ENCODE measurements around the gene CREBRF. TPM values are rescaled to one million over a fixed set of nuclear protein-coding genes. Genes with fewer than 3 reads are reported as not detected.

Gene CREBRF
- total and polyA plus RNA-seq, 2 of the 4 experiments (the other 2 are of a cell fraction) = 3.2 to 16.1 TPM

GRCh38 chr5:173053041-173053440 is 3.1 kb upstream of the CREBRF start:
- H2AK9ac ChIP-seq (replicated peaks; ENCODE audit: low read depth, low read length, poor library complexity) = no peak overlapping the region
- H3K9ac ChIP-seq (ENCODE audit: low read depth, low read length) = no peak overlapping the region
- H2BK20ac ChIP-seq (ENCODE audit: low read depth, low read length) = peak overlapping the region; percentile 89
- H2AFZ ChIP-seq (replicated peaks; ENCODE audit: low read length, poor library complexity) = no peak overlapping the region
- no CpG with 5 or more reads among the region's 3 CpGs for WGBS, 2 experiments (ENCODE audit: extremely low coverage in 2 of 2, insufficient read length in 1 of 2)
- intact Hi-C loops (cut with micrococcal nuclease) (no loop called here), in situ Hi-C loops (cut with MboI; ENCODE audit: low sequenced_read_pairs) (no loop called here), dilution Hi-C loops (cut with HindIII; ENCODE audit: low sequenced_read_pairs, unreplicated experiment) (no loop called here)
- no peaks in the 10 kb centered on the region for H3K36me3 ChIP-seq (ENCODE audit: control insufficient read depth, insufficient read depth, low read length)
- POLR2A ChIA-PET (ENCODE audit: unreplicated experiment) = no interaction called here
- H3K4me3 ChIP-seq (ENCODE audit: insufficient read depth, low read depth, low read length) = no peak overlapping the region
- peak overlapping the region; percentile 74; the same call in 2 of the 3 replicates for H2BK15ac ChIP-seq (ENCODE audit: low read depth, low read length)
- H3K4me2 ChIP-seq (ENCODE audit: low read depth, low read length) = no peak overlapping the region
- H3K27ac ChIP-seq (ENCODE audit: insufficient read depth, low read length) = peak overlapping the region; percentile 5; the same call in 1 of the 2 replicates
- peak overlapping the region; percentile 60 for H3K18ac ChIP-seq (ENCODE audit: low read depth, low read length)
- H4K8ac ChIP-seq (ENCODE audit: low read depth in 2 of 2, low read length in 2 of 2) = peak overlapping the region in 1 of 2 experiments; percentile 75; a peak in 3 of 4 replicates
- DNase-seq (no peak), ATAC-seq (ENCODE audit: low read depth) (no peak)
- TF ChIP-seq NFE2L2 (IDR thresholded peaks at IDR 0.05; ENCODE audit: low read depth, low read length) (no peak), CEBPB (IDR thresholded peaks at IDR 0.05; ENCODE audit: low read depth, low read length) (no peak), RCOR1 (IDR thresholded peaks at IDR 0.05; ENCODE audit: insufficient replicate concordance, low read length) (no peak), MAFK (IDR thresholded peaks at IDR 0.05; ENCODE audit: low read depth, low read length) (no peak), MXI1 (IDR thresholded peaks at IDR 0.05; ENCODE audit: borderline replicate concordance, low read depth, low read length) (no peak), FOS (IDR thresholded peaks at IDR 0.05; ENCODE audit: low read depth, low read length) (no peak), MAZ (IDR thresholded peaks at IDR 0.05; ENCODE audit: borderline replicate concordance, low read depth, low read length) (no peak), RAD21 (IDR thresholded peaks at IDR 0.05; ENCODE audit: low read length) (no peak), POLR2A (IDR thresholded peaks at IDR 0.05; ENCODE audit: low read depth, low read length) (no peak), BHLHE40 (IDR thresholded peaks at IDR 0.05; ENCODE audit: low read depth, low read length) (no peak), RFX5 (IDR thresholded peaks at IDR 0.05; ENCODE audit: low read depth, low read length) (no peak), CHD1 (IDR thresholded peaks at IDR 0.05; ENCODE audit: low read depth, low read length) (no peak), SMC3 (IDR thresholded peaks at IDR 0.05; ENCODE audit: low read depth, low read length) (no peak)
- TF ChIP-seq, protein P1, sequence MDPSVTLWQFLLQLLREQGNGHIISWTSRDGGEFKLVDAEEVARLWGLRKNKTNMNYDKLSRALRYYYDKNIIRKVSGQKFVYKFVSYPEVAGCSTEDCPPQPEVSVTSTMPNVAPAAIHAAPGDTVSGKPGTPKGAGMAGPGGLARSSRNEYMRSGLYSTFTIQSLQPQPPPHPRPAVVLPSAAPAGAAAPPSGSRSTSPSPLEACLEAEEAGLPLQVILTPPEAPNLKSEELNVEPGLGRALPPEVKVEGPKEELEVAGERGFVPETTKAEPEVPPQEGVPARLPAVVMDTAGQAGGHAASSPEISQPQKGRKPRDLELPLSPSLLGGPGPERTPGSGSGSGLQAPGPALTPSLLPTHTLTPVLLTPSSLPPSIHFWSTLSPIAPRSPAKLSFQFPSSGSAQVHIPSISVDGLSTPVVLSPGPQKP (IDR thresholded peaks at IDR 0.05; ENCODE audit: borderline replicate concordance, low read depth, low read length) = no peak
- TF ChIP-seq, protein P2, sequence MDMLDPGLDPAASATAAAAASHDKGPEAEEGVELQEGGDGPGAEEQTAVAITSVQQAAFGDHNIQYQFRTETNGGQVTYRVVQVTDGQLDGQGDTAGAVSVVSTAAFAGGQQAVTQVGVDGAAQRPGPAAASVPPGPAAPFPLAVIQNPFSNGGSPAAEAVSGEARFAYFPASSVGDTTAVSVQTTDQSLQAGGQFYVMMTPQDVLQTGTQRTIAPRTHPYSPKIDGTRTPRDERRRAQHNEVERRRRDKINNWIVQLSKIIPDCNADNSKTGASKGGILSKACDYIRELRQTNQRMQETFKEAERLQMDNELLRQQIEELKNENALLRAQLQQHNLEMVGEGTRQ (IDR thresholded peaks at IDR 0.05; ENCODE audit: low read depth, low read length) = no peak
- TF ChIP-seq, protein P3, sequence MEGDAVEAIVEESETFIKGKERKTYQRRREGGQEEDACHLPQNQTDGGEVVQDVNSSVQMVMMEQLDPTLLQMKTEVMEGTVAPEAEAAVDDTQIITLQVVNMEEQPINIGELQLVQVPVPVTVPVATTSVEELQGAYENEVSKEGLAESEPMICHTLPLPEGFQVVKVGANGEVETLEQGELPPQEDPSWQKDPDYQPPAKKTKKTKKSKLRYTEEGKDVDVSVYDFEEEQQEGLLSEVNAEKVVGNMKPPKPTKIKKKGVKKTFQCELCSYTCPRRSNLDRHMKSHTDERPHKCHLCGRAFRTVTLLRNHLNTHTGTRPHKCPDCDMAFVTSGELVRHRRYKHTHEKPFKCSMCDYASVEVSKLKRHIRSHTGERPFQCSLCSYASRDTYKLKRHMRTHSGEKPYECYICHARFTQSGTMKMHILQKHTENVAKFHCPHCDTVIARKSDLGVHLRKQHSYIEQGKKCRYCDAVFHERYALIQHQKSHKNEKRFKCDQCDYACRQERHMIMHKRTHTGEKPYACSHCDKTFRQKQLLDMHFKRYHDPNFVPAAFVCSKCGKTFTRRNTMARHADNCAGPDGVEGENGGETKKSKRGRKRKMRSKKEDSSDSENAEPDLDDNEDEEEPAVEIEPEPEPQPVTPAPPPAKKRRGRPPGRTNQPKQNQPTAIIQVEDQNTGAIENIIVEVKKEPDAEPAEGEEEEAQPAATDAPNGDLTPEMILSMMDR (conservative IDR thresholded peaks at IDR 0.05; ENCODE audit: low read depth, low read length) = no peak
- H4K5ac ChIP-seq (ENCODE audit: low read depth, low read length) = peak overlapping the region; percentile 63; the same call in 1 of the 2 replicates
- H2AK5ac ChIP-seq (ENCODE audit: low read depth, low read length) = peak overlapping the region; percentile 43; the same call in 1 of the 2 replicates
- H4K91ac ChIP-seq (ENCODE audit: insufficient read depth, low read depth, low read length) = peak overlapping the region; percentile 87
- no peaks in the 10 kb centered on the region for H3K27me3 ChIP-seq (ENCODE audit: control insufficient read depth, insufficient read depth, low read length)
- peak overlapping the region; percentile 97 for H2BK120ac ChIP-seq (ENCODE audit: low read depth, low read length)
- H3K4ac ChIP-seq (ENCODE audit: low read depth, low read length) = peak overlapping the region; percentile 75; the same call in 1 of the 2 replicates
- peak overlapping the region; percentile 35 for H2BK5ac ChIP-seq (ENCODE audit: low read depth, low read length, poor library complexity, severe bottlenecking)
- no peaks in the 10 kb centered on the region for H3K9me3 ChIP-seq (ENCODE audit: control insufficient read depth, insufficient read depth, low read length)
- no TSS peak for BruUV-seq (replicated peaks)
- peaks cover 7% of the 10 kb centered on the region for H3K9me1 ChIP-seq (ENCODE audit: insufficient read depth, low read length)
- H4K20me1 ChIP-seq (ENCODE audit: insufficient read depth, low read length) = no peaks in the 10 kb centered on the region
- H3K56ac ChIP-seq (ENCODE audit: extremely low read depth, insufficient read depth, low read length) = peak overlapping the region; percentile 30; the same call in 1 of the 2 replicates
- H3K79me1 ChIP-seq (ENCODE audit: low read depth in 1 of 2, low read length in 2 of 2) = peaks cover under 1 to 3% of the 10 kb centered on the region in 2 experiments; a peak in 2 of 4 replicates
- CTCF ChIA-PET = no interaction called here
- peak overlapping the region; percentile 41; the same call in 1 of the 2 replicates for H3K23ac ChIP-seq (ENCODE audit: low read depth, low read length)
- peaks cover 14% of the 10 kb centered on the region for H3K4me1 ChIP-seq (ENCODE audit: control insufficient read depth, insufficient read depth, low read length)
- peak overlapping the region; percentile 68; the same call in 1 of the 2 replicates for H3K14ac ChIP-seq (replicated peaks; ENCODE audit: low read depth, low read length)

Measured in IMR-90 (cell line).